ENCODE results near the gene DDR1.
"Not testable (repeated sequence)": the region's sequence is repeated elsewhere in the genome, so short reads cannot be mapped to it uniquely, and the experiment has no call there.

DNA sequence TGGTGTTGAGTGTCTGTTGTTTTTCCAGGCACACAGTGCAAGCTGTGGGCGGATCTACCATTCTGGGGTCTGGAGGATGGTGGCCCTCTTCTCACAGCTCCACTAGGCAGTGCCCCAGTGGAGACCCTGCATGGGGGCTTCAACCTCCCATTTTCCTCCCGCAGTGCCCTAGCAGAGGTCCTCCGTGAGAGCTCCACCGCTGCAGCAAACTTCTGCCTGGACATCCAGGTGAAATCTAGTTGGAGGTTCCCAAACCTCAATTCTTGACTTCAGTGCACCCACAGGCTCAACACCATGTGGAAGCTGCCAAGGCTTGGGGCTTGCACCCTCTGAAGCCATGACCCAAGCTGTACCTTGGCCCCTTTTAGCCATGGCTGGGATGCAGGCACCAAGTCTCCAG lies 24.6 kb upstream of the DDR1 start:
- not testable (repeated sequence) for TF ChIP-seq POLR2AphosphoS5 (IDR thresholded peaks at IDR 0.05; ENCODE audit: low read depth, low read length); CTCF (IDR thresholded peaks at IDR 0.05)

Data from Panc1 (cell line).